OCI-LY7 (cell line): ENCODE data around the gene PTCRA.

Experiments used
- CTCF ChIP-seq: fragments of 200-600 bp; sonication (generic); conservative IDR thresholded peaks from 2 replicates; pipeline ENCODE4 v1.5.1; 2014; ENCODE audit warnings: mild to moderate bottlenecking, antibody characterized with exemption, low read length, moderate library complexity, mixed read lengths
- EZH2phosphoT487 ChIP-seq: fragments of 200-600 bp; sonication (generic); IDR thresholded peaks from 2 replicates; pipeline ENCODE4 v1.6.1; 2018; ENCODE audit warnings: low read depth, borderline replicate concordance, mild to moderate bottlenecking, mixed run types, antibody characterized with exemption, low read length, moderate library complexity, mixed read lengths

DNA sequence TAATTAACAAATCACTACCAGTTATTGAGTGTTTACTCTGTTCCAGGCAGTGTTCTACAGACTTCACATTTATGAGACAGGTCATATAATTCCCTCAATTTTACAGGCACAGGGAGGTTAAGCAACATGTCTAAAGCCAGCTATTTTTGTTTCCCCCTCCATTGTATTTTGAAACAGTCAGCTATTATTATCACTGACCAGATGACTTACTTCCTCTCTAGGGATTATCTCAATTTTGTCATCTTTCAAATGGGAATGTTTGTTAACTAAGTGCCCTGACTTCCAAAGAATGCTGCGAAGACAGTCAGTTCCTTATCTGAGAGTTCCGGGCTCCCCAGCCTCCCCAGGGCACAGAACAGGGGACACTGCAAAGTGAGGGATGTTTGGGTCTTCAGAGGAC is 7.8 kb downstream of the PTCRA start:
- TF ChIP-seq CTCF (no peak), EZH2phosphoT487 (no peak)
